CD4-positive, alpha-beta T cell treated with Interleukin-21 for 1 hour (primary cell): Measurements from ENCODE around the gene RNF13.
"Not testable (repeated sequence)": the region's sequence is repeated elsewhere in the genome, so short reads cannot be mapped to it uniquely, and the experiment has no call there.

Experiments used
- DNase-seq: peaks from one replicate; pipeline ENCODE4 v3.0.0-alpha.2; 2020

The RNF13 gene

DNA sequence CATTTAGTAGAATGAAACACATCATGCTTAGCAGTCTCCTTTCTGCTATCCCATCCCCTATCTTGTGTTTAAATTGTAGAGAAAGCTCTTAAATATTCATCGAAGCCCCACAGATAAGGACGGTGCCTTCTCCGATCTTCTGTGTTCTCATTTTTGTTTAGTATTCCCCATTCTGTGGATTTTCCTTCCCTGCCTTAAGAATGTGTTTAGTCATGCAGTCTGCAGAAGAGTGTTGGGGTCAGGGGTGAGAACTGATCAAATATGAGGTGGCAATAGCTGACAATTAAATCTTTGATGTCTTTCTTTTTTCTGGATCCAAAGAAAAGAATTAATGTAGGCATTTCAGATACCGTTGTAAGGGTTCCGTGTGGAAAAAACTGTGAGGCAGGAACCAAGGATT lies 11.4 kb upstream of the RNF13 start:
- no peak for DNase-seq

DNA sequence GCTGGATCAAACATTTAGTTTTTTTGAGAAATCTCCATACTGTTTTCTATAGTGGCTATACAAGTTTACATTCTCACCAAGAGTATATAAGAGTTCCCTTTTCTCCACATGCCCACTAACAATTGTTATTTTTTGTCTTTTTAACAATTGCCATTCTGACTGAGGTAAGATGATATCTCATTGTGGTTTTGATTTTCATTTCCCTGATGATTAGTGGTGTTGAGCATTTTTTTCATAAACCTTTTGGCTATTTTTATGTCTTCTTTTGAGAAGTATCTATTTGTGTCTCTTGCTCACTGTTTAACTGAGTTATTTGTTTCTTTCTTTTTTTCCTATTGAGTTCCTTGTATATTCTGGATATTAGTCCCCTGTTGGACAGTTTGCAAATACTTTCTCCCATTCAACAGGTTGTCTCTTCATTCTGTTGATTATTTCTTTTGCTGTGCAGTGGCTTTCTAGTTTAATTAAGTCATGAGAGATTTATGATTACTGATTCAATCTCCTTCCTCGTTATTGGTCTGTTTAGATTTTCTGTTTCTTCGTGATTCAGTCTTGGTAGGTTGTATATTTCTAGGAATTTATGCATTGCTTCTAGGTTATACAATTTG lies 6.7 kb upstream of the RNF13 start:
- DNase-seq, result no peak

- peak; percentile 65 for DNase-seq
Observed at GRCh38 chr3:149808209-149808829, 4.7 kb upstream of the RNF13 start.

- DNase-seq, result no peak
Observed at GRCh38 chr3:149809699-149810098, 3.3 kb upstream of the RNF13 start.

- no peak for DNase-seq
Observed at GRCh38 chr3:149810846-149811245, 2.2 kb upstream of the RNF13 start.

- no peak for DNase-seq
Observed at GRCh38 chr3:149812165-149812605, 830 bp upstream of the RNF13 start.

DNA sequence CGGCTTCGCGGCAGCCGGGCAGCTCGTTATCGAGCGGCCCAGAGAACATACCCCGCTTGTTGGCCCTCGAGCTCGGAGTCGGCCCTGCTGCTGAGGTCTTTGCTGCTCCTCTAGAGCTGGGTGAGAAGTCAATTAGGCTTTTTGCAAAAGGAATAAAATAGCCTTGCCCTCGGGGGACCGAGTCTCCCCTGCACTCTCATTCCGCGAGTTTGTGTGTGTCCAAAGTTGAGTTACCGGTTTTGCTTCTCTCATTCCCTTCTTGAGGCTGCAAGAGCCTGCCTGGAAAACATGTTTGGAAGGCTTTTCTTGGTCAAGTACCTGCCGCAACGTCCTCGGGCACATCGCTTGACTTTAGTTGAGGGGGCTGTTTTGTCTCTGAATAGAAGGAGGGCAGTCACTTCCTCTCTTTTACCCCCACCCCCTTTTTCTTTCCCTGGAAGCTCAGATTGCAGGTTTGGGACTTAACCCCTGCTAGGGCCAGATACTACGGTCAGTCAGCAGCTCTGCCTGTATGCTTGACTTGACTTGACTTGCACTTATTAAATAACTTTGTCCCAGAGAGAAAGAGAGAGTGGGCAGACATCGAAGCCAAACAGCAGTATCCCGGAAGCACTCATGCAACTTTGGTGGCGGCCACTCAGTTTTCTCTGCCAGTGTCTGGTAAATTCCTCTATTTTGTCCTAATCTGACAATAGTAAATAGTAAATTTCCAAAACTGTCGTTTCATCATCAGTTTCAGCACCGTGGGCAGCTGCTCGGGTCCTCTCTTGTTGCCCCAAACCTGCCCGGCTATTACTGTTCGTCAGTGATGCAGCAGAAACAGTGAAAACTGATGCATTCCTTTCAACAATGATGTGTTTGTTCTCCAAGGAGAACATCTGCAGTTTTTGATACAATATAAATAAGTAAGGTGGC lies 609 bp downstream of the RNF13 start:
- DNase-seq, result peak; percentile 21

DNA sequence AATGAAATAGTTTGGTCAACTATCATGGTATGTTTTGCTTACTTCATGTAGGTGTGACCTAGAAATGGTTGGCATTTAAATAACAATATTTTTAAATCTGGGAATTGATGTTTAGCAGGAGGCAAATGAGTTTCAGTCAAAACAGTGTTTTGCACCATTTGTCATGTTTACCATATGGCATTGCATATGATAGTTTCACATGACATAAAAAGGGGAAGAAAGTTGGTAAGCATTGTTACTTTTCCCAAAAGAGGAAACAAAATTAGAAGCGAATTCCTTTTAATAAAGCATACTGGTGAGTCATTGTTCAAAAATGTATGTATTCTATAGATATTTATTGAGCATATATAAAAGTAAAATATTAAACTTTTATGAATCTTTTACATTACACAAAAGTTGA lies 2.3 kb downstream of the RNF13 start:
- no peak for DNase-seq

DNA sequence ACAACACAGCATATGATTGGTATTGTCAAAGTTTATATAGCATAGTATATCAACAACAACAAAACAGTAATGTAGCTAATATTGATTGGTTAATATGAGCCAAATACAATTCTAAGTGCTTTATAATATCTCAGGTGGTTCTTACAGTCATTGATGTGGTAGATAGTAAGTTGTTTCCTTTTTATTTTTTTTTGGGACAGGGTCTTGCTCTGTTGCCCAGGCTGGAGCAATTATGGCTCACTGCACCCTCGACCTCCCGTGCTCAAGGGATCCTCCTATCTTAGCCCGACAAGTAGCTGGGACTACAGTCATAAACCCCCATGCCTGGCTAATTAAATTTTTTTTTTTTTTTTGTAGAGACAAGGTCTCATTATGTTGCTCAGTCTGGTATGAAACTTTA lies 2.7 kb downstream of the RNF13 start:
- no peak for DNase-seq

DNA sequence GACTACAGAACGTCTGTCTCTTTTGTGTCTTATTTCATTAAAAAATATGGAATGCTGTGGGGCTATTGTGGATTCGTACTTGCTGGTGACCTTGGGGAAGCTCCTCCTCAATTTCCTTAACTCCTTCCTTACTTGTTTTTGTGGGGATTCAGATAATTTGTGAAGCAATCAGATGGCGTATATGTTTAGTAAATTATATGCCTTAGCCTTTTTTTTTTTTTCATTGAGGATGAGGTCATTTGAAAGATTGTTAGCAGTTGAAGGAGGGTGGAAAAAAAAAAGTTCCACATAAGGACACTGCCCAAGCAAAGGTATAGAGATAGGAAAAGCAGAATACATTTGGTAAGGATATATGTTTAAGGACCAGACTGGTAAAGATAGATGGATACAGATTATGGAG lies 3.3 kb downstream of the RNF13 start:
- no peak for DNase-seq

DNA sequence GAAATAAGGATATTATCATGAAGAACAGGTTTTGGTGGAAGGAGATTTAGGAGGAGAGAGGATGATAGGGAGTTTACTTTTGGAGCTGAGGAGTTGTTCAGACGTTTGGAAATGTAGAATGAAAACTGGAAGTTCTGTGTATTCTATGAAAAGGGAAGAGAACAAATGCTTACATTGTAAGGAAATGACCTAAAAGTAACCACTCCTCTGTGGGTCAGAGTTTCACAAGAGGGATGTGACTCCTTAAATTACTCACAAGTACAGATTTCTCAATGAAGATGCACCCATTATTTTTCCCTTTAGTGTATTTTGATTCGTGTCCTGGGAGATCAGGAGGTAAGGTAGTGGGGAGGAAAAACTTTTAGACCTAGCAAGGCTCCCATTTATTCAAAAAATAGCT lies 4.0 kb downstream of the RNF13 start:
- DNase-seq, result no peak

DNA sequence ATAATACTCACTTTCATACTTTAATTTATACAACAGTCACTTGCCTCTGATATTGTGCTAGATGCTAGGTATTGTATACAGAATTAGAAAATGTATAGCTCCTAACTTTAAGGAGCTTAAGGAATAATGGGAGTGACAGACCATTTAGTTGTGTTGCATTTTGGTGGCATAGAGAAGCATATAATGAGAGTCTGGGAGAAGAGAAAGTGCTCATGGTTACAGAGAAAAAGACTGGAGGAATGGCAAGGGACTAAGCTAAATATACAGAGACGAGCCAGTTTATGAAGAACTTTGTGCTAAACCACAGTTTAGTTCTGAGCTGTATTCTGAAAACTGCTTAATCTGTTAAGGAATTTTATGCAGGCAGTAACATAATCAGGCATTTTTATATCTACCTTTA lies 6.4 kb downstream of the RNF13 start:
- DNase-seq, result no peak

- DNase-seq, result no peak
Observed at GRCh38 chr3:149820183-149820582, 7.2 kb downstream of the RNF13 start.

- no peak for DNase-seq
Observed at GRCh38 chr3:149826636-149827035, 13.6 kb downstream of the RNF13 start.

- DNase-seq, result no peak
Observed at GRCh38 chr3:149828390-149828789, 15.4 kb downstream of the RNF13 start.

GRCh38 chr3:149829631-149830030 lies 16.6 kb downstream of the RNF13 start:
- not testable (repeated sequence) for DNase-seq

GRCh38 chr3:149830902-149831301 lies 17.9 kb downstream of the RNF13 start:
- DNase-seq, result no peak

DNA sequence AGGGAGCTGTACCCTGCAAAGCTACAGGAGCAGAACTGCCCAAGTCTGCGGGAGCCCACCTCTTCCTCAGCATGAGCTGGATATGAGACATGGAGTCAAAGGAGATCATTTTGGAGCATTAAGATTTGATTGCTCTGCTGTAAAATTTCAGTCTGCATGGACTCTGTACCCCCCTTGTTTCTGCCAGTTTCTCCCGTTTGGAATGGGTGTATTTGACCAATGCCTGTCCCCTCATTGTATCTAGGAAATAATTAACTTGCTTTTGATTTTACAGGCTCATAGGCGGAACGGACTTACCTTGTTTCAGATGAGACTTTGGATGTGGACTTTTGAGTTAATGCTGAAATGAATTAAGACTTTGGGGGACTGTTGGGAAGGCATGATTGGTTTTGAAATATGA lies 18.3 kb downstream of the RNF13 start:
- no peak for DNase-seq

DNA sequence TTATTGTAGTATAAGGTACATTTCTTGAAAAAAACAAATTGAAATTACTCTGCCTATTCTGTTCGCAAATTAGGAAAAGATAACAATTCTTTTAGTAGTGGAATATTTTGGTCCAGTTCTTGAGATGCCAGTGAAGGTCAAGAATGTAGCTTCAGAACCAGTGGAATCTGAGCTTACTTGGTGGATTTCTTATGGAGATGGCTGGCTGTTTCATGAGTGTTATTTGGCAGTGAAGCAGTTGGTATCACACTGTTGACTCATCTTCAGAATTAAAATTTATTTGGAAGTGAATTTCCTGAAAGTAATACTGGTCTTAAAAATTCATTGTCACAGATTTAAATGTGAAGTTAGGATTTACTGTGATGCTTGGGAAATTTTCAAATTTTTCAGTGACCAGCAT lies 19.1 kb downstream of the RNF13 start:
- no peak for DNase-seq

GRCh38 chr3:149833241-149833640 lies 20.2 kb downstream of the RNF13 start:
- DNase-seq, result no peak

DNA sequence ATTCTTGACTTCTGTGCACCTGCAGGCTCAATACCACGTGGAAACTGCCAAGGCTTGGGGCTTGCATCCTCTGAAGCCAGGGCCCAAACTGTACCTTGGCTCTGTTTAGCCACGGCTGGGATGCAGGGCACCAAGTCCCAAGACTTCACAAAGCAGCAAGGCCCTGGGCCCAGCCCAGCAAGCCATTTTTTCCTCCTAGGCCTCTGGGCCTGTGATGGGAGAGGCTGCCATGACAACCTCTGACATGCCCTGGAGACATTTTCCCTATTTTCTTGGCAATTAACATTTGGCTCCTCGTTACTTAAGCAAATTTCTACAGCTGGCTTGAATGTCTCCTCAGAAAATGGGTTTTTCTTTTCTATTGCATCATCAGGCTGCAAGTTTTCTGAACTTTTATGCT lies 25.5 kb downstream of the RNF13 start:
- DNase-seq, result not testable (repeated sequence)

GRCh38 chr3:149839469-149839868 lies 26.5 kb downstream of the RNF13 start:
- DNase-seq, result not testable (repeated sequence)

DNA sequence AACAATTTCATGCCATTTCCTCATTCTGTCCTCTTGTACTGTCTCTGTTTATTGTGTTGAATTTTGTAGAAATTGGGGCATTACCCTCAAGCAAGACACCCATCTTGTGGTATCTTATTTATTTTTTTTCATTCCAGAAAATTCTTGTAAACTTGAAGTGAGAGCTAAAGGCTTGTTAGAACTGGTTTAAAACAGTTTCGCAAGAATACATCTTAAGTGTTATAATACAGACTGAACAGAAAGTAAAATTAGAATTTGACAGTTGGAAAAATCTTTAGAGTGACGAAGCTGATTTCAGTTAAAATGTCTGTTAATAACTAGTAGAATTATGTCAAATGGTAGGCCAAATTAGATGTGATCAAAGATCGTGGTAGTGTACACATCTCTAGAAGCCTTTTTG lies 26.9 kb downstream of the RNF13 start:
- DNase-seq, result no peak

GRCh38 chr3:149843502-149843901 lies 30.5 kb downstream of the RNF13 start:
- DNase-seq, result no peak
